A549 (cell line): Measurements from ENCODE around the gene RRP12.

Source experiments
- CBX8 ChIP-seq: fragments of 200-600 bp; sonication (generic); IDR thresholded peaks from 2 replicates; pipeline ENCODE4 v1.6.1; 2016
- EHF ChIP-seq: fragments of 250-450 bp; sonication (Bioruptor Pico); IDR thresholded peaks from 2 replicates; pipeline ENCODE4 v1.5.0; 2020; ENCODE audit warnings: mild to moderate bottlenecking
- ESRRA ChIP-seq: fragments of 150-350 bp; IDR thresholded peaks from 2 replicates; pipeline ENCODE4 v1.6.1; 2014; ENCODE audit warnings: mild to moderate bottlenecking, low read length, borderline replicate concordance
- MYC ChIP-seq: IDR thresholded peaks from 2 replicates; pipeline ENCODE4 v1.6.1; 2012; ENCODE audit warnings: mild to moderate bottlenecking, inconsistent platforms, low read length, improper control_type of control experiment, borderline replicate concordance
- POLR2A ChIP-seq: IDR thresholded peaks from 2 replicates; pipeline ENCODE4 v1.6.1; 2012; ENCODE audit warnings: mild to moderate bottlenecking, low read length
- SREBF2 ChIP-seq: fragments of 450-650 bp; IDR thresholded peaks from 2 replicates; pipeline ENCODE4 v1.6.1; 2014; ENCODE audit warnings: mild to moderate bottlenecking, moderate library complexity
- TF ChIP-seq, protein P1 (sequence below): IDR thresholded peaks from 2 replicates; pipeline ENCODE4 v1.6.1; 2012
- TF ChIP-seq, protein P2 (sequence below): fragments of >200 bp; sonication (Bioruptor Twin); formaldehyde crosslinking; IDR thresholded peaks from 3 replicates; pipeline ENCODE4 v1.5.1; 2016

DNA sequence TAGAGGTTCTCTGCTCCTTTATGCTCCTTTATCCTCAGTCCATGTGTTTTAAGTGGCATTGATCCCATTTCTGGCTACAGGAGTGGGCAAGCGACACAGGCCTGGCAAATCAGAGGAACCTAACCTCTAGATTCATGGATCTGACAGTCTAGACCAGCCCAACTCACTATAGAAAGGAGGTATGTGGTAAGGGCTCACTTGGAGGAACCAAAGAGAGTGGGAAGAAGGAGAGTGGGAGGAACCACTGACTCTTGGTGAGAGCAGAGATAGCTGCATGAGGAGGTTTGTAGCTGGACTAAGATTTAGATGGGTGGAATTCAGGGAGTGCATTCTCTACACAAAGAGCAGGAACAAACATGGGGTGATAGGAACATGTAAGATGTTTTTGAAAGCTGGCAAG is 93.7 kb downstream of the RRP12 start:
- TF ChIP-seq CBX8: no peak
- TF ChIP-seq, protein P1, sequence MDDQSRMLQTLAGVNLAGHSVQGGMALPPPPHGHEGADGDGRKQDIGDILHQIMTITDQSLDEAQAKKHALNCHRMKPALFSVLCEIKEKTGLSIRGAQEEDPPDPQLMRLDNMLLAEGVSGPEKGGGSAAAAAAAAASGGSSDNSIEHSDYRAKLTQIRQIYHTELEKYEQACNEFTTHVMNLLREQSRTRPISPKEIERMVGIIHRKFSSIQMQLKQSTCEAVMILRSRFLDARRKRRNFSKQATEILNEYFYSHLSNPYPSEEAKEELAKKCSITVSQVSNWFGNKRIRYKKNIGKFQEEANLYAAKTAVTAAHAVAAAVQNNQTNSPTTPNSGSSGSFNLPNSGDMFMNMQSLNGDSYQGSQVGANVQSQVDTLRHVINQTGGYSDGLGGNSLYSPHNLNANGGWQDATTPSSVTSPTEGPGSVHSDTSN: no peak
- TF ChIP-seq ESRRA: no peak
- TF ChIP-seq EHF (CRISPR knock-in tag): no peak
- TF ChIP-seq SREBF2: no peak
- TF ChIP-seq MYC: no peak
- TF ChIP-seq, protein P2, sequence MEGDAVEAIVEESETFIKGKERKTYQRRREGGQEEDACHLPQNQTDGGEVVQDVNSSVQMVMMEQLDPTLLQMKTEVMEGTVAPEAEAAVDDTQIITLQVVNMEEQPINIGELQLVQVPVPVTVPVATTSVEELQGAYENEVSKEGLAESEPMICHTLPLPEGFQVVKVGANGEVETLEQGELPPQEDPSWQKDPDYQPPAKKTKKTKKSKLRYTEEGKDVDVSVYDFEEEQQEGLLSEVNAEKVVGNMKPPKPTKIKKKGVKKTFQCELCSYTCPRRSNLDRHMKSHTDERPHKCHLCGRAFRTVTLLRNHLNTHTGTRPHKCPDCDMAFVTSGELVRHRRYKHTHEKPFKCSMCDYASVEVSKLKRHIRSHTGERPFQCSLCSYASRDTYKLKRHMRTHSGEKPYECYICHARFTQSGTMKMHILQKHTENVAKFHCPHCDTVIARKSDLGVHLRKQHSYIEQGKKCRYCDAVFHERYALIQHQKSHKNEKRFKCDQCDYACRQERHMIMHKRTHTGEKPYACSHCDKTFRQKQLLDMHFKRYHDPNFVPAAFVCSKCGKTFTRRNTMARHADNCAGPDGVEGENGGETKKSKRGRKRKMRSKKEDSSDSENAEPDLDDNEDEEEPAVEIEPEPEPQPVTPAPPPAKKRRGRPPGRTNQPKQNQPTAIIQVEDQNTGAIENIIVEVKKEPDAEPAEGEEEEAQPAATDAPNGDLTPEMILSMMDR: no peak
- no peak for TF ChIP-seq POLR2A
